Stimulated activated naive CD8-positive, alpha-beta T cell treated with anti-CD3 and anti-CD28 coated beads, Interleukin-15, Interleukin-2, amounts not matched to agents 100 U/mL and 50 U/mL, for 24 hours (primary cell): ENCODE results near the gene TSNAXIP1.
"Not testable (repeated sequence)": the region's sequence is repeated elsewhere in the genome, so short reads cannot be mapped to it uniquely, and the experiment has no call there.

Experiments used
- ATAC-seq: fragments of 150-1000 bp; cut with Tn5 transposase; one replicate; pipeline ENCODE4 v1.10.0; 2021
- DNase-seq: peaks from one replicate; pipeline ENCODE4 v3.0.0; 2021

TSNAXIP1 gene

GRCh38 chr16:67862623-67863583, 56.2 kb downstream of the TSNAXIP1 start:
- DNase-seq (no peak), ATAC-seq (no peak)

DNA sequence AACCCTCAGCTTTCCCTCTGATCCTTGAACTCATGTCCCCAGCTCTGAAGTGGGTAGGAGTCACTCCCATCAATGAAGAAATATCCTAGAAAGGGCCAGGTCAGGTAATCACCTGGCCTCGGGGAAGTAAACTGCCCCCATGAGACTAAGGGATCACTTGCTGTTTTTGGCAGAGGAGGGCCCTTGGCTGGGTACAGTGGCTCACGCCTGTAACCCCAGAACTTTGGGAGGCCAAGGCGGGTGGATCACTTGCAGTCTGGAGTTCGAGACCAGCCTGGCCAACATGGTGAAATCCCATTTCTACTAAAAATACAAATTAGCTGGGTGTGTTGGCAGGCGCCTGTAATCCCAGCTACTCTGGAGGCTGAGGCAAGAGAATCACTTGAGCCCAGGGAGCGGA, 57.4 kb downstream of the TSNAXIP1 start:
- ATAC-seq, DNase-seq: not testable (repeated sequence)

DNA sequence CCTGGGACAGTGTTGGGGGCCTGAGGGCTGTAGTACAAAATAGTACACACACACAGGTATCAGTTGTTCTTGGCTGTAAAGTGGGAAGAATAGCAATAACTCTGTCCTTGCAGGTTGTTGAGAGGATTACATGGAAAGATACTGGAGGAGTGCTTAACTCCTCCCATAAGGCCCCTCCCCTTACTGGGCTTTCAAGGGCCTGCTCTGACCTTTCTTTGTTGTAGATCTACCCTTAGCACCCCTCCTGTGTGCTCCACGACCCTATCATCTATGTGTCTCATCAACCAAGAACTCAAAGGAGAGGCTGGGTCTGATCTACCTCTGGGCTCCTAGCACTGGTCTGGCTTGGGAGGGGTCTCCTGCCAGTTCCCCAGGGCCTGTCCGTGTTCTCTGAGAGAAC, 57.9 kb downstream of the TSNAXIP1 start:
- peak; percentile 34 for ATAC-seq
- no peak for DNase-seq

GRCh38 chr16:67865318-67865717, 58.6 kb downstream of the TSNAXIP1 start:
- ATAC-seq: peak; percentile 47

DNA sequence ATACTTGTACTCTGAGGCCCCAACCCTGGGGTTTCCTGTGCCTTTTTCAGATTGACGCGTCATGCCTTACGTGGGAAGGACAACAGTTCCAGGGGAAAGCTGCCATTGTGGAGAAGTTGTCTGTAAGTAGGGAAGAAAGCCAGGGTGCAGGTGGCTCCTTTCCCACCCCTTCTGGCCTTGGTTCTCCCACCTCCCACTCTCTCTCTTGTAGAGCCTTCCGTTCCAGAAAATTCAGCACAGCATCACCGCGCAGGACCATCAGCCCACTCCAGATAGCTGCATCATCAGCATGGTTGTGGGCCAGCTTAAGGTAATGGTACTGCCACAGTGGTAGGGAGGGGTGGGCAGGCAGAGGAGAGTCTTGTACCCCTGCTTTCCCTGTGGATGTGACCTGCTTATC, 61.6 kb downstream of the TSNAXIP1 start:
- DNase-seq (no peak), ATAC-seq (no peak)

More at GRCh38 chr16:67865318-67865717, 58.6 kb downstream of the TSNAXIP1 start:
- DNase-seq: no peak

GRCh38 chr16:67869653-67870052, 63.0 kb downstream of the TSNAXIP1 start:
- DNase-seq (no peak), ATAC-seq (no peak)

DNA sequence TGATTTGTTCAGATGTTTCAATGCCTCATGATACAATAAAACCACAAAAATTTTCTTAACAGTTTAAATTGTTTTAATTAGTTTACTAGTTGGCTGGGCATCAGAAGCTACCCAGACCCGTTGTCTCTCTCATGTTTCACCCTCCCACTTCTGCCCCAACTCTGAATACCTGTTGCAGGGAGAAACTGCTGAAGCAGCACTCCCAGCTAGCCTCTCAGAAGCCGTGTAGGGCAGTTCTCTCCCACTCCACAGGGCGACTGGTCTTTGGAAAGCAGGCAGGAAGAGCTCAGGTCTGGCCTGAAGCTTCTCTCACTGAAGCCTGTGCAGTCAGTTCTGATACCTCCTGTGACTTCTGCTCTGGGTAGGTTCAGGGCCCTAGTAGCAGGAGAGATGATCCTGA, 64.6 kb downstream of the TSNAXIP1 start:
- ATAC-seq (no peak), DNase-seq (no peak)

- ATAC-seq: no peak
- DNase-seq: no peak
Observed at GRCh38 chr16:67872131-67872630, 65.5 kb downstream of the TSNAXIP1 start.

- DNase-seq (peak; percentile 92), ATAC-seq (peak; percentile 89)
Observed at GRCh38 chr16:67872631-67873434, 66.1 kb downstream of the TSNAXIP1 start, which contains the start of gene EDC4. Gene EDC4 (plus strand): TSS chr16:67873052. CDS start chr16:67873262, 210 bp downstream.

- DNase-seq (peak; percentile 20), ATAC-seq (peak; percentile 2)
Observed at GRCh38 chr16:67873435-67874370, 67.0 kb downstream of the TSNAXIP1 start.

- DNase-seq (no peak), ATAC-seq (no peak)
Observed at GRCh38 chr16:67874372-67874771, 67.7 kb downstream of the TSNAXIP1 start.

DNA sequence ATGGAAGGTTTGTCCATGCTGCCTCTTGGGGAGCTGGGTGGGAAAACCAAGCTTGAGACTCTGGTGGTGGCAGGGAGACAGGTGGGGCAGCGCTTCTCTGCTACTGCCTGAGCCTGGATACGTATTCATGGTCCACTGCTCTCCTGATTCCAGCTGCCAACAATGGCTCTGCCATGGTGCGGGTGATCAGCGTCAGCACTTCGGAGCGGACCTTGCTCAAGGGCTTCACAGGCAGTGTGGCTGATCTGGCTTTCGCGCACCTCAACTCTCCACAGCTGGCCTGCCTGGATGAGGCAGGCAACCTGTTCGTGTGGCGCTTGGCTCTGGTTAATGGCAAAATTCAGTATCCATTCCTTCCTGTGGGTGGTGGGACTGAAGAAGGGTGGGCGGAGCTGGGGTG, 70.4 kb downstream of the TSNAXIP1 start:
- DNase-seq: no peak
- no peak for ATAC-seq
